ENCODE results near the gene PRTFDC1.
A peak's percentile ranks its signal among the peaks of the same experiment; 100 is the strongest.
"Not testable (repeated sequence)": the region's sequence is repeated elsewhere in the genome, so short reads cannot be mapped to it uniquely, and the experiment has no call there.

Gene PRTFDC1

DNA sequence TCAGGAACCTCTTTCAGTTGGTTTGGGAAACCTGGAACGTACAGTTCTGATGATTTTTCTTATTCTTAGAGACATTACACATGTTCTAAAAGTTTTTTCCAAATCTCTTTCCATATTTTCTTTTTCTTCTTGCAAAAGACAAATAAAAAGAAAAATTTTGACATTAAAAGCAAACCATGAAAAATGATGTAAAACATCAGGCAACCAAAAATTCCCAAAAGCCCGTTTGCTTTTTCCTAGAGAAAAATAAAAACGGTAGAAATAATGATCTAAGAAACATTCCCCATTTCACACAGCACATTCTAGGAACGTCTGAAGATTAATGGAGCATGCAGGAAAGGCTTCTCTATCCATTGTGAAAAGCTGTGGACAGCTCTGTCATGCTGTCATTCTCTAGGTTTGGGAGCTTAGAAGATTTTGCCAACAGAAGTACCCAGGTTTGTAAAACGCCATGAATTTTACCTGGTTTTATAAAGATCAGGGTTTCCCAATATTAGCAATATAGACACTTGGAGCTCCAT, 11.2 kb upstream of the PRTFDC1 start:
- no peak for FAIRE-seq

DNA sequence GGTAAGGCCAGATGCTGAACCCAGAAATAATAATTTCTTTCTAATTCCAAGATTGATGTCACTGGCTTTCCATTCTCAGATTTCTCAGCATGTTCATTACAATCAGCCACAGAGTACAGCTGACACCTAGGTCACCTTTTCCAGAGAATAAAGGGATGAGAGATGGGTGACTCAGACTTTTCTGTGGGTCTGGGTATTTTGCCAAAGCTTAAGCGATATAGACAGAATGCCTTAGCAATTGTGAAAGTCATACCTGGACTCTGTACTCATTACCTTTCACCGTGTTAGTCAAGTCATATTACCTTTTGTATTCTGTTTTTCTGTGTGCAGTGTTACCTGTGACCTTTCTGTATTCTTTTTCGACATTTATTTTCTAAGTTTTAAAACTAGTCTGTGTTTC, 10.6 kb upstream of the PRTFDC1 start:
- no peak for FAIRE-seq

DNA sequence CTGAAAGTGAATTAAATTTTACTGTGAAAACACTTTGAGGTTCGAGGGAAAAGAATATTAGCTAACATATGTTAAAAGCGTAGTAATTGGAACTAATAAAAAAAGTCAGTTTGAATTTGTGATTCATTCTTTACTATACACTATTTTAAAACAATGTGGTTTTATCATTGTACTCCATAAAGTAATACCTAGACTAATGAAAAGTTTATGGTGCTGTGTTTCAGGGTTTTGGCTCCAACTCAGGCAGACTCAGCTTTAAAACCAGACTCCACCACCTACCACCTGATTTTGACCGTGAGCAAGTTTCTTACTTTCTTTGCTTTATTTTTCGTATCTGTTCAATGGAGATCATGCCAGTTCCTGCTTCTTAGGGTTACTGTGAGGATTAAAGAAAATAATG, 9.2 kb upstream of the PRTFDC1 start:
- no peak for FAIRE-seq

DNA sequence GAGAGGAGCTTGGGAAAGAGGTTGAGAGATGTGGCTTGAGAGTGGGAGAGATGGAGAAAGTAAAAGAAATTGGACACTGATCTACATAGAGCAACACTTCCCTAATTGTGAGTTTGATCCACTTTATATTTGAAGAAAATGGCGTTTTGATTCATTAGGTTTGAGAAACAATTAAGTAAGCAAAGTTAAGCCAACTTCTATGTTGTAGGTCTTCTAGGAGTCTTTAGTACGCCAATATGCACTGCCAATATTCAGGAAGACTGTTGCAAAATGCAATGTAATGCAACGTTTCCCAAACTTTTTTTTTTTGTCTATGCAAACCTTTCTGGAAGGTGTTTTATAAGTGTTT, 7.0 kb upstream of the PRTFDC1 start:
- no peak for FAIRE-seq

GRCh38 chr10:24958721-24959381, 6.4 kb upstream of the PRTFDC1 start:
- no peak for FAIRE-seq

DNA sequence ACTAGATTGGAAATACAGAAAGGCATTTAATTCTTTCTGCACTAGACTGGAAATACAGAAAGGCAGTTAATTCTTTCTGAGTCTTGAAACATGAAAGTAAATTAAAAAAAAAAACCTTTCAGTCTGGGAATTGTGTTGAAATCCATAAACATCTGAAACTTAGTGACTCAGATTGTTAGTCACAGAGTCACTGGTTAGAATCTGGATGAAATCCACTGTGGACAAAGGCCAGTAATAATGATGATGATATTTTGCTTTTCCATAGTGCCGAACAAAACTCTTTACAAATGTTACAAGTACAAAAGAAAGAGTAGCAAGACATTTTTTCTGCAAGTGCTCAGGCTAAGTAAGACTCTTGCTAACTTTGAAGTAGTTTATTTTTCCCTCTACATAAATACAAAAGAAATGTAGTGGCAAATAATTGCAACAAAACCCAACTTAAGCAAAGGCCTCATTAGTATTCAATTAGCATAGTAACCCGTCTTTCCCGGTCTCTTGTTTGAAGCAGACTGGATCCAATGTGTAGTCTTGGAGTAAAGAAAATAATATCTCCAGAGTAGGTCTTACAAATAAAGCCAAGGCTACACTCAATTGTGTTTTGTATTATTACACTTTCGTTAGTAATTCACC, 5.8 kb upstream of the PRTFDC1 start:
- FAIRE-seq, result no peak

- FAIRE-seq, result not testable (repeated sequence)
These were observed 5.2 kb upstream of the PRTFDC1 start for GRCh38 chr10:24957624-24958051.

GRCh38 chr10:24953675-24954074, 1.3 kb upstream of the PRTFDC1 start:
- no peak for FAIRE-seq

- no peak for FAIRE-seq
These were observed 570 bp upstream of the PRTFDC1 start for GRCh38 chr10:24952707-24953645.

DNA sequence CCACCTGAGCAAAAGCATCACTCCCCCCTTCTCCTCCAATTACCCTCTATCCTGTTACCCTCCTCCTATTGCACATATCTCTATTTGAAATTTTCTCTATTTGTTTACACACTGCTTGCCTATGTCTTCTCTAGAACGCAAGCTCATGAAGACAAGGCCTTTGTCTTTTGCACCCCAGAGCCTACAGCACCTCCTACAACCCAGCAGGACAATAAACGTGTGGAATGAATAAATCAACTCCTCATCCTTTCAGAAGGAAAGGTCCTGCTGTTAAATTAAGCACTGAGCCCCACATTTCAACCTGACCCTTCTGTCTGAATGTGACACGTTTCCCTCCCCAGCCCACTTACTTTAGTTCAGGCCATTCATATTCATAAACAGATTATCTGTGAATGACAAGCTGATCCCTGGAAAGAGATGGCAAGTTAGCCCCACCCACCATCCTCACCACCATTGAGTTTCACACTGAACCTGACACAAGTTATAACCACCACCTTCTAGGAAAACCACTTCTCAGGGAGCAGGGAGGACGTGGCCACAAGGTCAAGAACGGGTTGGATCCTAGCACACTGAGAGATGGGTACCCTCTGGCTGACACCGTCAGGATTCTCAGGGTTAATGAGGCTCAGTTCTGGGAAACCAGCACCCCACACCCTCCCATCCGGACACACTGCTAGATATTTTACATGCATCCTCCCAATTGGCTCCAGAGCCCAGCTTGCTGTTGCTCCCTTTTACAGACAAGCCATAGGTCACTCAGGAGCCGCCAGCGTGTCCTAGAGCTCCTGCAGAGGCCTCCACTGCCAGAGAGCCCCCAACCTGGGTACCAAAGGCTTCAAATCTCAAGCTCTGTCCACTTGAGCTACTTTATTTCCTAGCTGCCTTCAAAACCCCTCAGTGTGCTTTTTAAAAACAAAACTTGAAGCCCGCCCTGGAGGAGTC, 934 bp downstream of the PRTFDC1 start:
- FAIRE-seq, result no peak

- FAIRE-seq, result no peak
These were observed 2.0 kb downstream of the PRTFDC1 start for GRCh38 chr10:24950439-24950838.

DNA sequence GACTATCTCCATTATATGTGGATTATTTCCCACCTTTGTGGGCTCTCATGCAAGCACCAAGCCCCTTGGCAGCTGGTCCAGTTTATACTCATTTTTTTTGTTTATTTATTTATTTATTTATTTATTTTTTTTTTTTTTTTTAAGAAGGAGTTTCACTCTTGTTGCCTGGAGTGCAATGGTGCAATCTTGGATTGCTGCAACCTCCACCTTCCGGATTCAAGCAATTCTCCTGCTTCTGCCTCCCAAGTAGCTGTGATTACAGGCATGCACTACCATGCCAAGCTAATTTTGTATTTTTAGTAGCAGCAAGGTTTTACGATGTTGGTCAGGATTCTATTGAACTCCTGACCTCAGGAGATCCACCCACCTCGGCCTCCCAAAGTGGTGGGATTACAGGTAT, 2.8 kb downstream of the PRTFDC1 start:
- no peak for FAIRE-seq

GRCh38 chr10:24947304-24948097, 4.9 kb downstream of the PRTFDC1 start:
- FAIRE-seq, result no peak

DNA sequence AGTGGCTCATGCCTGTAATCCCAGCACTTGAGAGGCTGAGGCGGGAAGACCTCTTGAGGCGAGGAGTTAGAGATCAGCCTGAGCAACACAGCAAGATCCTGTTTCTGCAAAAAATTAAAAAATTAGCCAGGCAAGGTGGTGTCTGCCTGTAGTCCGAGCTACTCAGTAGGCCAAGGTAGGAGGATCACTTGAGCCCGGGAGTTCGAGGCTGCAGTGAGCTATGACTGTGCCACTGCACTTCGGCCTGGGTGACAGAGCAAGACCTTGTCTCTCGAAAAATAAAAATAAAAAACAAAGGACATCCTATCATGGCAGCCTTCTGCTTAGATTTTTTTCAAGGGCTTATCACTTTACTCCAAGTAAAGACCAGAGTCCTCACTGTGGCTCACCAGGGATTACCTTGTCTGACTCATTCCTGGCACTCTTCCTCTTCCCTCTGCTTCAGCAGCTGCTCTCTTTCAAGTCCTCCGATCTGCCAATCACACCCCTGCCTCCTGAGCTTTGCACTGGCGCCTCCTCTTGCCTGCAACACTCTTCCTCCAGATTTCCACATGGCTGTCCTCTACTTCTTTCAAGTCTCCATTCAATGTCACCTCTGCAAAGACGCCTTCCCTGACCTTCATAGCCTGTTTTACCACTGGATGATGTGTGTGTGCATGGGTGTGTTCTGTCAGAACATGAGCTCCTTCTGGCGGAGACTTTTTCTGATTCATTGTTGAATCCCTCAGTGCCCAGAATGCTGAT, 7.7 kb downstream of the PRTFDC1 start:
- no peak for FAIRE-seq

DNA sequence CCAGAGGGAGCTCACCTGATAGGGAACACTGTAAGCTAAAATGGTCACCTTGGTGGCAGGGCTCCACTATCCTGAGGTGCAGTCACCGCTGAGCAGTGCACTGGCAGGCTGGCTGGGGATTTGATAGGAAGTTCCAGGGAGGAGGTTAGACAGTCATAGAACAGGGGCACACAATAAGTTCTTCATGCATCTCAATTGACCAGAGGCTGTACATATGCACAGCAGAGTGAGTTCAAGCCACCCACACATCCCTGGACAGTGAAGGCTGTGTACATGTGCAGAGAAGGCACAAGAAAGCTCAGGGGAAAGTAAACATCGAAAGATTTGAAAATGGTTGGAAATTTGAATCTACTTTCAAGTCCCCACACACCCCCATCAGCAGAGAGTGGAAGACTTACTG, 13.9 kb downstream of the PRTFDC1 start:
- FAIRE-seq, result no peak

- no peak for FAIRE-seq
These were observed 14.3 kb downstream of the PRTFDC1 start for GRCh38 chr10:24938076-24938475.

DNA sequence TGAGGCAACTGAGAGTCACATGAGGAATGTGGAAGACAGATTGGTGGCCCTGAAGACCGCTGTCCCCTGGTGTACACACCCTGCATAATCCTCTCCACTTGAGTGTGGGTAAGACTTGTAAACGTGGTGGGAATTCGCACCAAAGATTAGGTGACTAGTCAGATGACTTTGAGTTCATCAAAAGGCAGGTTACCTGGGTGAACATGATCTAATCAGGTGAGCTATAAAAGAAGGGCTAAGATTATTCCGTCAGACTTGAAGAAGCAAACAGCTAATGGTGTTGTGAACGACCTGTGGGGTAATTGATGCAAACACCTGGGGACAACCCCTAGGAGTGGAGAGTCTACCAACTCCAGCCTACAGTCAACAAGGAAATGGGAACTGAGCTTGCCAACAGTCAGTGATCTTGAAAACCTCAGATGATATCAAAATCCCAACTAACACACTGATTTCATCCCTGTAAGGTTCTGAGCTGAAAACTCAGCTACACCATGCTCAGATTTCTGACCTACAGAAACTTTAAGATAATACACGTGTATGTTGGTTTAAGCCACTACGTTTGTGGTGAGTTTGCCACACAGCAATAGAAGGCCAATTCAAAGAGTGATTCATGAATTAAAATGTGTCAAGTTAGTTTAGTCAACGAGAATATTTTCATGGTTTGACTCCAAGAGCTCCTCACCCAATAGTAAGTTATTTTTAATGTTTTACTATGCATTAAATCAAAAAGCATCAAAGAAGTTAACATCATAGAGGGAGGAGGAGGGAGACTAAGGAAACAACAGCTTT, 16.7 kb downstream of the PRTFDC1 start:
- no peak for FAIRE-seq

DNA sequence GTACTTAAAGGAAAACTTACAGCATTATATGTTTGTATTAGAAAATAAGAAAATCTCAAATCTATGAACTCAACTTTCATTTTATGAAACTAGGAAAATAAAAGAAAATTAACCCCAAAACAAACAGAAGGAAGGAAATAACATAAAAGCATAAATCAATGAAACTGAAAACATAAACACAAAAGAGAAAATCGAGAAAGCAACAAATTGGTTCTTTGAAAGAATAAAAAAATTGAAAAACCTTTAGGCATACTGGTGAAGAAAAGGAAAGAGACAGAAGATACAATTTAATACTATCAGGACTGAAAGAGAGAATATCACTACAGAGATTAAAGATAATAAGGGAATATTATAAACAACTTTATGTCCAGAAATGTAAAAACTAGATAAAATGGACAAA, 21.2 kb downstream of the PRTFDC1 start:
- peak; percentile 40 for FAIRE-seq

- no peak for FAIRE-seq
These were observed 22.0 kb downstream of the PRTFDC1 start for GRCh38 chr10:24930427-24930826.

GRCh38 chr10:24929904-24930303, 22.5 kb downstream of the PRTFDC1 start:
- FAIRE-seq, result no peak

Measured in G401.6 (cell line).